K562 (cell line): ENCODE data around the gene HSD17B1. TPM values are rescaled to one million over a fixed set of nuclear protein-coding genes. Genes with fewer than 3 reads are reported as not detected.

Experiments used
- ATAC-seq: fragments of 200-7000 bp; cut with Tn5 transposase; 3 replicates; pipeline ENCODE4 v1.9.1; 2020; ENCODE audit warnings: moderate library complexity
- BruUV-seq: library from RNA; stranded (reverse); fragments of 400-500 nt; replicated peaks from 2 replicates; lab custom pipeline; 2021; lab: Mats Ljungman, UMichigan
- CTCF ChIA-PET: fragments of 300-600 bp; formaldehyde crosslinking; extraction: SDS; loops from one replicate; lab custom pipeline; 2021; ENCODE audit warnings: low intra/inter-chr PET ratio; lab: Yijun Ruan, JAX
- POLR2A ChIA-PET: fragments of 300-600, 350-650 bp; sonication (Branson Sonifier 250); formaldehyde crosslinking; extraction: SDS; loops from one replicate; lab custom pipeline; 2021; ENCODE audit warnings: antibody characterized with exemption, inconsistent platforms; lab: Yijun Ruan, JAX
- DNase-seq, 4 experiments: peaks; one replicate each; pipeline versions ENCODE4 v3.0.0 to v3.0.0-alpha.2; 2011 to 2018; ENCODE audit warnings: low spot score in 3 of 4, mixed read lengths in 3 of 4; ENCODE audit errors: extremely low read depth in 1 of 4
- FAIRE-seq: peaks from 2 replicates; lab custom pipeline; 2011; peaks lifted over from hg19 to GRCh38; lab: Jason Lieb, UNC
- H2AFZ ChIP-seq: 2 replicates; pipeline ENCODE4 v1.6.0; 2011; ENCODE audit warnings: low read depth, low read length, control low read depth, inconsistent platforms
- H3K27ac ChIP-seq: fragments of 200-600 bp; 3 replicates; pipeline ENCODE4 v1.8.0; 2011; ENCODE audit warnings: low read depth, mild to moderate bottlenecking, control low read depth, inconsistent platforms, low read length, moderate library complexity, mixed read lengths; ENCODE audit errors: extremely low read depth
- H3K27me3 ChIP-seq, 2 experiments: fragments of 300-600 bp in 1 of 2; 2 replicates in 1 of 2; 3 replicates in 1 of 2; pipeline versions ENCODE4 v1.6.0 to v1.8.0; 2011; ENCODE audit warnings: inconsistent platforms in 2 of 2, low read length in 2 of 2, mild to moderate bottlenecking in 1 of 2, mixed read lengths in 1 of 2, moderate library complexity in 1 of 2; ENCODE audit not compliant: control insufficient read depth in 2 of 2, insufficient read depth in 2 of 2
- H3K36me3 ChIP-seq: fragments of 300-600 bp; 3 replicates; pipeline ENCODE4 v1.8.0; 2011; ENCODE audit warnings: mild to moderate bottlenecking, low read length, inconsistent platforms; ENCODE audit not compliant: control insufficient read depth, insufficient read depth
- H3K4me1 ChIP-seq, 2 experiments: fragments of 200-600 bp in 1 of 2; replicated peaks in 1 of 2; 2 replicates in 1 of 2; 3 replicates in 1 of 2; pipeline versions ENCODE4 v1.5.1 to v1.8.0; 2011; ENCODE audit warnings: inconsistent platforms in 2 of 2, low read length in 2 of 2, mild to moderate bottlenecking in 1 of 2, mixed read lengths in 1 of 2, moderate library complexity in 1 of 2; ENCODE audit not compliant: control insufficient read depth in 2 of 2, insufficient read depth in 2 of 2
- H3K4me2 ChIP-seq: 2 replicates; pipeline ENCODE4 v1.6.1; 2011; ENCODE audit warnings: low read length, control low read depth, inconsistent platforms, mixed read lengths; ENCODE audit not compliant: insufficient read depth
- H3K4me3 ChIP-seq: fragments of 200-600 bp; sonication (generic), shearing (Covaris generic); 2 replicates; pipeline ENCODE4 v1.5.1; 2016; ENCODE audit warnings: control low read depth, inconsistent platforms
- H3K79me2 ChIP-seq: fragments of 200-600 bp; 3 replicates; pipeline ENCODE4 v1.8.0; 2011; ENCODE audit warnings: low read length, inconsistent platforms; ENCODE audit not compliant: control insufficient read depth, insufficient read depth
- H3K9ac ChIP-seq, 2 experiments: 2 replicates each; pipeline versions ENCODE4 v1.6.0 to v1.6.1; 2011; ENCODE audit warnings: low read depth in 2 of 2, low read length in 2 of 2, control low read depth in 1 of 2, inconsistent platforms in 1 of 2, mild to moderate bottlenecking in 1 of 2, mixed read lengths in 1 of 2; ENCODE audit not compliant: insufficient read depth in 1 of 2
- H3K9me1 ChIP-seq: one replicate; pipeline ENCODE4 v1.6.0; 2011; ENCODE audit warnings: inconsistent platforms, mild to moderate bottlenecking, low read length, moderate library complexity; ENCODE audit not compliant: control insufficient read depth, insufficient read depth
- H3K9me3 ChIP-seq: replicated peaks from 2 replicates; pipeline ENCODE4 v1.5.1; 2011; ENCODE audit warnings: low read depth, low read length, inconsistent platforms; ENCODE audit not compliant: control insufficient read depth, insufficient read depth
- H4K20me1 ChIP-seq: replicated peaks from 2 replicates; pipeline ENCODE4 v1.6.1; 2011; ENCODE audit warnings: low read length, inconsistent platforms, mixed read lengths; ENCODE audit not compliant: control insufficient read depth, insufficient read depth
- ATF6 ChIP-seq: sonication (generic); formaldehyde crosslinking; IDR thresholded peaks from 2 replicates; pipeline ENCODE4 v1.4.0; 2020; ENCODE audit warnings: mild to moderate bottlenecking, missing genetic modification reagents
- POLR2G ChIP-seq: fragments of 200-400 bp; formaldehyde crosslinking; IDR thresholded peaks from 2 replicates; pipeline ENCODE4 v1.6.1; 2017; ENCODE audit warnings: low read depth, mild to moderate bottlenecking, antibody characterized with exemption, low read length, moderate library complexity
- TSHZ1 ChIP-seq: fragments of 250-450 bp; sonication (Bioruptor Pico); IDR thresholded peaks from 2 replicates; pipeline ENCODE4 v1.4.0; 2020; ENCODE audit warnings: mild to moderate bottlenecking, moderate library complexity
- whole genome bisulfite sequencing: fragments of 100-300 bp; shearing (Covaris generic); methylation state at CpG from one replicate; pipeline ENCODE4 v1.1.6; 2016; ENCODE audit warnings: low coverage, mixed read lengths; ENCODE audit not compliant: insufficient coverage; ENCODE audit errors: missing lambda C conversion rate; 5-methylcytosine and 5-hydroxymethylcytosine counted together
- in situ Hi-C: fragments of 300-500 bp; cut with MboI; formaldehyde crosslinking; loops from 4 replicates; pipeline ENCODE4 v1.15.0; 2018; ENCODE audit warnings: inconsistent platforms, mixed read lengths
- intact Hi-C: fragments of 100-400 bp; cut with micrococcal nuclease; formaldehyde crosslinking; loops from 2 replicates; pipeline ENCODE4 v1.14.2; 2022
- polyA plus RNA-seq, 8 experiments: library from polyadenylated mRNA; depleted of rRNA in 4 of 8; stranded (reverse) in 5 of 8; unstranded in 3 of 8; fragments of >200 nt; fragmentation: Nextera tagmentation in 2 of 8; fragmentation: Illumina TruSeq in 1 of 8; extraction: Ambion mirVana in 2 of 8; extraction: Trizol in 1 of 8; gene quantifications; 2 replicates each; pipeline versions ENCODE4 v1.2.1 to v1.2.3, GENCODE V29; 2011 to 2014; ENCODE audit warnings: inconsistent platforms in 1 of 8, missing spikeins in 1 of 8
- total RNA-seq, 7 experiments: library from RNA; depleted of rRNA in 6 of 7; stranded (reverse); fragments of >200 nt in 6 of 7; fragmentation: Illumina TruSeq in 2 of 7; extraction: Trizol in 2 of 7; gene quantifications; 2 replicates each; pipeline versions ENCODE4 v1.2.1 to v1.2.3, GENCODE V29; 2011 to 2021; ENCODE audit warnings: low replicate concordance in 1 of 7

HSD17B1 gene
- total and polyA plus RNA-seq, 9 of the 15 experiments (the other 6 are each of a cell fraction or from before 2014, with no cell fraction given) = 0.55 to 21.1 (median 3.6) TPM

- Histone ChIP-seq H3K36me3 (peaks cover 86% of the 10 kb centered on the region), H4K20me1 (no peaks in the 10 kb centered on the region), H2AFZ (no peak overlapping the region), H3K4me2 (no peak overlapping the region), H3K4me3 (no peak overlapping the region), H3K27me3 (no peaks in the 10 kb centered on the region), H3K9me3 (no peaks in the 10 kb centered on the region), H3K79me2 (peaks cover 11% of the 10 kb centered on the region; the same call in 1 of the 3 replicates), H3K9ac (peak overlapping the region in 1 of 2 experiments; percentile 29; a peak in 2 of 4 replicates), H3K4me1 (peaks cover 36 to 38% of the 10 kb centered on the region in 2 experiments), H3K27ac (no peak overlapping the region), H3K9me1 (peaks cover 7% of the 10 kb centered on the region)
- TF ChIP-seq POLR2G = peak; percentile 26; the same call in 1 of the 2 replicates
- TF ChIP-seq TSHZ1 (CRISPR knock-in tag) = no peak
- no peak for TF ChIP-seq ATF6 (CRISPR knock-in tag)
- CTCF ChIA-PET = no interaction called here
- POLR2A ChIA-PET = interaction anchor here (0.7 to 1.1 kb wide), 4 partner anchors 18 to 231 kb away, joined by 3 to 5 read pairs (median 3); no protein-coding TSS in a partner anchor
- in situ Hi-C loops (no loop called here), intact Hi-C loops (no loop called here)
- DNase-seq (peak in 1 of 4 experiments; percentile 4), ATAC-seq (no peak), FAIRE-seq (no peak)
- no TSS peak for BruUV-seq
- WGBS = 95% methylated on average over 11 of the region's 11 CpGs
These were observed 38.4 kb upstream of the HSD17B1 start for GRCh38 chr17:42514279-42514678.
